ENCODE data around the gene CREB5.

GRCh38 chr7:28556671-28557070, 144.4 kb downstream of the CREB5 start:
- TF ChIP-seq SP1 (IDR thresholded peaks at IDR 0.05; ENCODE audit: low read depth, low read length): no peak
- TF ChIP-seq POLR2A (IDR thresholded peaks at IDR 0.05; ENCODE audit: control extremely low read depth in 1 of 2, low read depth in 2 of 2, low read length in 2 of 2): no peak
- no peak for TF ChIP-seq ATF3 (IDR thresholded peaks at IDR 0.05; ENCODE audit: insufficient read depth, low read depth, low read length)
- no peak for TF ChIP-seq KDM1A (IDR thresholded peaks at IDR 0.05; ENCODE audit: borderline replicate concordance, low read length)
- TF ChIP-seq CTCF (IDR thresholded peaks at IDR 0.05; ENCODE audit: control extremely low read depth in 1 of 3, insufficient read depth in 1 of 3, low read depth in 1 of 3, low read length in 3 of 3): no peak
- TF ChIP-seq BRCA1 (IDR thresholded peaks at IDR 0.05; ENCODE audit: low read depth, low read length): no peak
- no peak for TF ChIP-seq TAF1 (IDR thresholded peaks at IDR 0.05; ENCODE audit: low read depth, low read length)
- no peak for TF ChIP-seq HDAC6 (IDR thresholded peaks at IDR 0.05; ENCODE audit: low read depth, low read length)
- no peak for TF ChIP-seq SIRT6 (IDR thresholded peaks at IDR 0.05; ENCODE audit: low read length)
- no peak for TF ChIP-seq RFX5 (IDR thresholded peaks at IDR 0.05; ENCODE audit: borderline replicate concordance, low read depth, low read length)
- no peak for TF ChIP-seq EZH2 (IDR thresholded peaks at IDR 0.05; ENCODE audit: low read depth, low read length, severe bottlenecking)
- no peak for TF ChIP-seq TCF12 (IDR thresholded peaks at IDR 0.05; ENCODE audit: low read depth, low read length)
- no peak for TF ChIP-seq MAX (IDR thresholded peaks at IDR 0.05)
- no peak for TF ChIP-seq PHF8 (conservative IDR thresholded peaks at IDR 0.05; ENCODE audit: low read depth, low read length)
